Left ventricle myocardium inferior (tissue), 1 donor: Measurements from ENCODE around the gene ELOF1. TPM values are rescaled to one million over a fixed set of nuclear protein-coding genes. Genes with fewer than 3 reads are reported as not detected.

ENCODE experiments used
- DNase-seq: peaks from one replicate; pipeline ENCODE4 v3.0.0-alpha.2; 2020
- H3K27ac ChIP-seq: fragments of 200-600 bp; replicated peaks from 2 replicates; pipeline ENCODE4 v1.8.0; 2021
- H3K27me3 ChIP-seq: fragments of 200-600 bp; 2 replicates; pipeline ENCODE4 v1.8.0; 2021; ENCODE audit warnings: low read depth
- H3K36me3 ChIP-seq: fragments of 200-600 bp; 2 replicates; pipeline ENCODE4 v1.8.0; 2021
- H3K4me1 ChIP-seq: fragments of 200-600 bp; 2 replicates; pipeline ENCODE4 v1.8.0; 2021
- H3K4me3 ChIP-seq: fragments of 200-600 bp; 2 replicates; pipeline ENCODE4 v1.8.0; 2021; ENCODE audit warnings: mild to moderate bottlenecking, moderate library complexity
- H3K9me3 ChIP-seq: fragments of 200-600 bp; replicated peaks from 2 replicates; pipeline ENCODE4 v1.8.0; 2021
- CTCF ChIP-seq: fragments of 200-600 bp; IDR thresholded peaks from 2 replicates; pipeline ENCODE4 v1.8.0; 2021; ENCODE audit warnings: antibody characterized with exemption, mild to moderate bottlenecking, borderline replicate concordance
- intact Hi-C: fragments of 100-400 bp; cut with micrococcal nuclease; formaldehyde crosslinking; loops from one replicate; pipeline ENCODE4 v1.11.0; 2022
- total RNA-seq: library from RNA; stranded (reverse); fragmentation: NEBNext Ultra II Directional; extraction: Animal tissue kit (Norgen Biotek cat#: 25700); gene quantifications from one replicate; pipeline ENCODE4 v1.2.1, GENCODE V29; 2021
- donor health status: DM: no; HTN: yes; CAD: no; lungs with severe emphysema.

ELOF1 gene
- total RNA-seq, 1 donor from 2014 or later = 33.1 TPM

DNA sequence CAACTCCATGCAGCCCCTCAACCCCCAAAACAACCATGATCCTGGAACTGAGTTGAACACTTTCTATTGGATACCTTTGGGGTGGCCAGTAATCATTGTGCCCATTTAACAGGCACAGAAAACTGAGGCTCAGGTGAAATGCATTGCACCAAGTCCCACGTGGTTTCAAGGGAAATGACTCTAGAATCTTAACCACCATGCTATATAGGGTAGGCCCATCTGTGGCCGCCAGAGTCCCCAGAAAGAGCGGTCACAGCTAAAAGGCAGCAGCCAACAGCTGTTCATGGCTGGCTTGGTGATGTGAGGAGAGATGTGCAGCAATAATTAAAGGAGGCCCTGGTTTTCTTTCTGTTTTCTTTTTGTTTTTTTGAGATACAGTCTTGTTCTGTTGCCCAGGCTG, 17.8 kb downstream of the ELOF1 start:
- Histone ChIP-seq H3K4me1 (peaks cover 17% of the 10 kb centered on the region), H3K9me3 (no peaks in the 10 kb centered on the region), H3K4me3 (no peak overlapping the region), H3K27ac (no peak overlapping the region), H3K36me3 (no peaks in the 10 kb centered on the region), H3K27me3 (peaks cover 18% of the 10 kb centered on the region)
- TF ChIP-seq CTCF = no peak
- intact Hi-C loops = no loop called here
- no peak for DNase-seq

GRCh38 chr19:11540645-11541044, 18.4 kb downstream of the ELOF1 start:
- intact Hi-C loops = no loop called here
- Histone ChIP-seq H3K4me1 (peaks cover 20% of the 10 kb centered on the region), H3K27me3 (peaks cover 18% of the 10 kb centered on the region)

GRCh38 chr19:11539495-11540365, 19.3 kb downstream of the ELOF1 start:
- intact Hi-C loops = no loop called here
- peaks cover 18% of the 10 kb centered on the region for H3K27me3 ChIP-seq
- peak; percentile 28 for DNase-seq
- no peaks in the 10 kb centered on the region for H3K36me3 ChIP-seq
- no peaks in the 10 kb centered on the region for H3K9me3 ChIP-seq
- peak overlapping the region; percentile 62 for H3K4me3 ChIP-seq
- peaks cover 27% of the 10 kb centered on the region for H3K4me1 ChIP-seq
- peak overlapping the region; percentile 80 for H3K27ac ChIP-seq
- no peak for TF ChIP-seq CTCF

More at GRCh38 chr19:11540645-11541044, 18.4 kb downstream of the ELOF1 start:
- no peak for TF ChIP-seq CTCF
- Histone ChIP-seq H3K27ac (peak overlapping the region; percentile 80), H3K4me3 (peak overlapping the region; percentile 62), H3K9me3 (no peaks in the 10 kb centered on the region), H3K36me3 (no peaks in the 10 kb centered on the region)
- no peak for DNase-seq

- peaks cover 27% of the 10 kb centered on the region for H3K4me1 ChIP-seq
- DNase-seq = peak; percentile 66
These were observed 20.6 kb downstream of the ELOF1 start, which contains the start of gene CNN1 for GRCh38 chr19:11538232-11539036. CNN1 (plus strand) TSS chr19:11538851; CDS start chr19:11538928, 77 bp downstream.

More at GRCh38 chr19:11538232-11539036, 20.6 kb downstream of the ELOF1 start, which contains the start of gene CNN1:
- TF ChIP-seq CTCF = no peak
- Histone ChIP-seq H3K36me3 (no peaks in the 10 kb centered on the region), H3K4me3 (peak within 1 kb of the TSS; percentile 62), H3K27me3 (peaks cover 18% of the 10 kb centered on the region), H3K27ac (peak within 1 kb of the TSS; percentile 80), H3K9me3 (no peaks in the 10 kb centered on the region)
- intact Hi-C loops = no loop called here
